HG02981 (cell line): Measurements from ENCODE around the gene NKPD1.

Experiments
- ATAC-seq: cut with Tn5 transposase; IDR thresholded peaks from one replicate; pipeline ENCODE4 v1.9.1; 2021; ENCODE audit warnings: mild to moderate bottlenecking, moderate library complexity; ENCODE audit not compliant: unreplicated experiment

Gene NKPD1

GRCh38 chr19:45156011-45156630 is 4.7 kb downstream of the NKPD1 start:
- no peak for ATAC-seq

- no peak for ATAC-seq
Measured at GRCh38 chr19:45154064-45154827, 6.5 kb downstream of the NKPD1 start.

- ATAC-seq = no peak
Measured at GRCh38 chr19:45153339-45154063, 7.3 kb downstream of the NKPD1 start.

- no peak for ATAC-seq
Measured at GRCh38 chr19:45152504-45153338, 8.1 kb downstream of the NKPD1 start.

GRCh38 chr19:45151821-45152503 is 8.8 kb downstream of the NKPD1 start:
- no peak for ATAC-seq

- ATAC-seq = no peak
Measured at GRCh38 chr19:45151320-45151719, 9.5 kb downstream of the NKPD1 start.

DNA sequence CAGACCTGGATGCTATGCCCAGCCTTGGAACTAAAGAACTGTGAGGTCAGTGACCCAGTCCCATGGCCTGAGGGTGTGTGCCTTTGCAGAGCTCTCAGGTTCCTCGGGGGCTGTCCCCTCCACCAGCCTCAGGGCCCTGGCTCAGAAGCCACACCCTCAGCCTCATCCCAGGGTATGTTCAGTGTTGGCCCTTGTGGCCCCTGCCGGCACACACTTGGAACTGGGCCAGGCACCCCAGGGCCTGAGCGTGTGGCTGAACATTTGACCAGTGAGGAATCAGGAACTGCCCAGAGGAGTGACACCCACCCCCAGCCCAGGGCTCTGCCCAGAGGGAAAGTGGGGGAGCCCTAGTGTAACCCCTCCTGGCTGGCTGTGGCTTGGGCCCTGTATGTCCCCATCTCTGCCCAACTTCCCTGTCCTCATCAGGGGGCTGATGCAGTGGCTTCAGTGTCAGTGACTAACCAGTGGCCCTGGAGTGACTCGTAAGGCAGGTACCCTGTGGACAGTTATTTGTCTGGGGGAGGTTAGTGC is 10.0 kb downstream of the NKPD1 start:
- ATAC-seq = no peak

GRCh38 chr19:45150180-45150579 is 10.6 kb downstream of the NKPD1 start:
- ATAC-seq = no peak

DNA sequence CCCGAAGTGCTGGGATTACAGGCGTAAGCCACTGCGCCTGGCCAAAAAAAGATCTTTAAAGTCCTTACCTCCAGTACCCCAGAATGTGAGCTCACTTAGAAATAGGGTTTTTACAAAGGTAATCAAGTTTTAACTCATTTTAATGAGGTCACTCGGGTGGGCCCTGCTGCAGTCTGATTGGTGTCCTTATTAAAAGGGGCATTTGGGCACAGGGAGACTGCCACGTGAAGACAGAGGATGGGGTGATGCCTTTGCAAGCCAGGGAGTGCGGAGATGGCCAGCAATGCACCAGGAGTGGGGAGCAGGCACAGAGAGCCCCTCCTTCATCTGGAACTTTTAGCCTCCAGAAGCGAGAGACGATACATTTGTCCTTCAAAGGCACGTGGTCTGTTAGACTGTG is 11.7 kb downstream of the NKPD1 start:
- no peak for ATAC-seq

DNA sequence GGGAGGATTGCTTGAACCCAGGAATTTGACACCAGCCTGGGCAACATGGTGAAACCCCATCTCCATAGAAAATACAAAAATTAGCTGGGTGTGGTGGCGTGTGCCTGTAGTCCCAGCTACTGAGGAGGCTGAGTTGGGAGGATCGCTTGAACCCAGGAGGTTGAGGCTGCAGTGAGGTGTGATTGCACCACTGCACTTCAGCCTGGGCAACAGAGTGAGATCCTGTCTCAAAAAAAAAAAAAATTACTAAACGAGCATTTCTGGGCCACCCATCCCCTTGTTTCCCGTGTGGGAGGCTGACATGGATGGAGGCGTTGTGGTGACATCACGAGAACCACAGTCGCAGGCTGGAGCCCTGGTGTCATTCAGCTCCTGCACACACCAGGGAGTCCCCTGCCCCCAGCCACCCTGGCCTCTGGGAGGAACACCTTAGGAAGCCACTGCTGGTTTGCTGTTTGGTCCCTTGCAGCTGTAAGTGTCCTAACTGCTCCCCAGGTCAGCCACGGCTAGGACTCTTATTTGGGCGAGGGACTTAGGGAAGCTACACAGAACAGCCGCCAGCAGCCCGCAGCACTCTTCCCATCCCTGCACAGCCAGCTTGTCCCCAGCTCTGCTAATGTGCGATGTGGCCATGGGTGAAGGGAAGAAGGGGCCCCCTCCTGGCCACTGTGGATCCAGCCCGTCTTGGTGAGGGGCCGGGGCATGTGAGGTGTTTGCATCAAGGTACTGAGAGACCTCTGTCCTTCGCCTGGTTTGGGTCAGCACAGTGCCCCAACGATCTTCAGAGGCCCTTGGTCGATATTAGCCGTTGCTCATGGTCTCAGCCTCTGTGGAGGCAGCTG is 12.7 kb downstream of the NKPD1 start:
- ATAC-seq = no peak

- no peak for ATAC-seq
Measured at GRCh38 chr19:45146741-45147205, 14.0 kb downstream of the NKPD1 start.

DNA sequence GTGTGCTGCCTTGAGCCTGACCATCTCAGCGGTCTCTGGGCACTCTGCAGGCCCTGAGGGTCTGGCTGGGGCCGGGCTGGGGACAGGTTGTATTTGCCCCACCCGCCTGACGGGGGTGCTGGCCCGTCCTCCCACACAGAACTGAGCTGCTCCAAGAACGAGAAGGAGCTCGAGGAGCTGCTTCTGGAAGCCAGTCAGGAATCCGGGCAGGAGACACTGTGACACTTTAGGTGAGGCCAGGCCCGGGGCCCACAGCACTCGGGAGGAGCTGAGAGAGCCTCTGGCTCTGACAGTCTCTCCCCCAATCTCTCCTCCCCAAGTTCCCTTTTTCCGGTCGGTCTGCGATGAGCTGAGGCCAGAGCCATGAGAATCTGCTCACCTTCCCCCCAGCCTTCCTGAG is 14.5 kb downstream of the NKPD1 start:
- no peak for ATAC-seq

- ATAC-seq = no peak
Measured at GRCh38 chr19:45145270-45146189, 15.3 kb downstream of the NKPD1 start.

DNA sequence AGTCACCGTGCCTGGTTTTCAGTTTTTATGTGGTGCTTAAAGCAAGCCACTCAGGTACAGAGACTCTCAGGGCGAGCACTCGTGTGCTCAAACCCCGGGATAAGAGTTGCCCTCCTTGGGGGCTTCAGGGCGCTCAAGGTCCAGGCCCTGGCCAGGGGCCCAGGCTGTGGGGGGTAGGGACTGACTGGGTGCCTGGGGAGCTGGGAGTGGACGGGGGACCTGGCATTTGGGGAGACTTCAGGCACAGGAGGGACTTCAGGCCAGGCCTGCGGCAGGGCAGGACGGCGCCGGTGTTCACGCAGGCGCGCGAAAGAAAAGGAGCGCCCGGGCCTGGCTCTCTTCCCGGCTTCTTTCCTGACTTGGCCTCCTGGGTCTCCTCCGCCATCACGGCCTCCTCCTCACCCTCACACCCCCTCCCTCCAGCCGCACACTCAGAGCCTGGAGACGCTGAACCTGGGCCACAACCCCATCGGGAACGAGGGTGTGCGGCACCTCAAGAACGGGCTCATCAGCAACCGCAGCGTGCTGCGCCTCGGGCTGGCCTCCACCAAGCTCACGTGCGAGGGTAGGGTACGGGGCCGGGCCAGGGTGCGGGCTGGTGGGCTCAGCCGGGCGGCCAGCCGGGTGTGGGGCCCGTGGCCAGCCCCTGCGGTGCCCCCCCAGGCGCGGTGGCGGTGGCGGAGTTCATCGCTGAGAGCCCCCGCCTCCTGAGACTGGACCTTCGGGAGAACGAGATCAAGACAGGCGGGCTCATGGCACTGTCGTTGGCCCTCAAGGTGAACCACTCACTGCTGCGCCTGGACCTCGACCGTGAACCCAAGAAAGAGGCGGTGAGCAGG is 16.1 kb downstream of the NKPD1 start:
- ATAC-seq = no peak

GRCh38 chr19:45142726-45143110 is 18.1 kb downstream of the NKPD1 start:
- no peak for ATAC-seq

DNA sequence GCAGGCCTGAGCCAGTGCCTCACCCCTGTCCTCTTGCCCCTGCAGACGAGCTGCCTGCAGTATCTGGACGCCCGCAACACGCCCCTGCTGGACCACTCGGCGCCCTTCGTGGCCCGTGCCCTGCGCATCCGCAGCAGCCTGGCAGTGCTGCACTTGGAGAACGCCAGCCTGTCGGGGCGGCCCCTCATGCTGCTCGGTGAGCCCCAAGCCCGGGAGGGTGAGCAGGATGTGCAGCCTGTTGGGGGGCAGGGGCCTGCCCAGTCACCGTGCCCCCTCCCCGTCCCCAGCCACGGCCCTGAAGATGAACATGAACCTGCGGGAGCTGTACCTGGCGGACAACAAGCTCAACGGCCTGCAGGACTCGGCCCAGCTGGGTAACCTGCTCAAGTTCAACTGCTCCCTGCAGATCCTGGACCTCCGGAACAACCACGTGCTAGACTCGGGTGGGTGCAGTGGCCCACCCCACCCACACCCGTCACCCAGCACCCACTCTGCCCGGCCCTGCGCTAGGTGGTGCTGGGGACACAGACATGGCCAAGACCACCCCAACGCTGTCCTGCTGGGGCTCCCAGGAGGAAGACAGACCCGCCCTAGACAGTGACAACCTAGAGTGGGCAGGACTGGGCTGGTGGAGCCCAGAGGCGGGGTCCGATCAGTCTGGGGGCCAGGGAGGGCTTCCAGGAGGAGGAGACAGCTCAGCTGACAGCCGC is 18.6 kb downstream of the NKPD1 start:
- ATAC-seq = no peak
